GM18909 (cell line): Measurements from ENCODE around the gene PDLIM5.
A peak's percentile ranks its signal among the peaks of the same experiment; 100 is the strongest.
"Not testable (repeated sequence)": the region's sequence is repeated elsewhere in the genome, so short reads cannot be mapped to it uniquely, and the experiment has no call there.

Source experiments
- ATAC-seq: cut with Tn5 transposase; IDR thresholded peaks from one replicate; pipeline ENCODE4 v1.9.1; 2021; ENCODE audit warnings: mild to moderate bottlenecking; ENCODE audit not compliant: unreplicated experiment, poor library complexity

Gene PDLIM5

GRCh38 chr4:94488670-94489069, 36.9 kb downstream of the PDLIM5 start:
- ATAC-seq, result no peak

GRCh38 chr4:94489098-94489497, 37.4 kb downstream of the PDLIM5 start:
- ATAC-seq, result no peak

GRCh38 chr4:94490437-94490836, 38.7 kb downstream of the PDLIM5 start:
- ATAC-seq, result no peak

GRCh38 chr4:94491322-94491721, 39.6 kb downstream of the PDLIM5 start:
- ATAC-seq, result no peak

GRCh38 chr4:94495408-94495807, 43.7 kb downstream of the PDLIM5 start:
- no peak for ATAC-seq

GRCh38 chr4:94497690-94498089, 45.9 kb downstream of the PDLIM5 start:
- ATAC-seq, result no peak

GRCh38 chr4:94498502-94498901, 46.8 kb downstream of the PDLIM5 start:
- ATAC-seq, result no peak

- ATAC-seq, result no peak
These were observed 48.9 kb downstream of the PDLIM5 start for GRCh38 chr4:94500685-94501084.

- ATAC-seq, result peak; percentile 46
These were observed 52.8 kb downstream of the PDLIM5 start for GRCh38 chr4:94504545-94504944.

GRCh38 chr4:94506822-94507221, 55.1 kb downstream of the PDLIM5 start:
- no peak for ATAC-seq

- no peak for ATAC-seq
These were observed 55.5 kb downstream of the PDLIM5 start for GRCh38 chr4:94507281-94507680.

- ATAC-seq, result no peak
These were observed 56.0 kb downstream of the PDLIM5 start for GRCh38 chr4:94507708-94508107.

GRCh38 chr4:94508296-94508695, 56.6 kb downstream of the PDLIM5 start:
- ATAC-seq, result no peak

- ATAC-seq, result no peak
These were observed 57.1 kb downstream of the PDLIM5 start for GRCh38 chr4:94508806-94509205.

GRCh38 chr4:94511591-94511990, 59.8 kb downstream of the PDLIM5 start:
- no peak for ATAC-seq

GRCh38 chr4:94513532-94513931, 61.8 kb downstream of the PDLIM5 start:
- ATAC-seq, result not testable (repeated sequence)

- no peak for ATAC-seq
These were observed 63.6 kb downstream of the PDLIM5 start for GRCh38 chr4:94515365-94515764.

- no peak for ATAC-seq
These were observed 64.3 kb downstream of the PDLIM5 start for GRCh38 chr4:94516067-94516466.

- ATAC-seq, result no peak
These were observed 65.3 kb downstream of the PDLIM5 start for GRCh38 chr4:94516999-94517398.

GRCh38 chr4:94517492-94517891, 65.8 kb downstream of the PDLIM5 start:
- ATAC-seq, result no peak

- peak; percentile 56 for ATAC-seq
These were observed 67.3 kb downstream of the PDLIM5 start for GRCh38 chr4:94519019-94519418.

- peak; percentile 45 for ATAC-seq
These were observed 68.4 kb downstream of the PDLIM5 start for GRCh38 chr4:94519925-94520789.
